Neuronal stem cell (in vitro differentiated cells): ENCODE data around the gene FAAP24.
"Not testable (repeated sequence)": the region's sequence is repeated elsewhere in the genome, so short reads cannot be mapped to it uniquely, and the experiment has no call there.

ENCODE experiments used
- DNase-seq: peaks from one replicate; pipeline ENCODE4 v3.0.0-alpha.2; 2013; ENCODE audit warnings: low spot score
- H2AFZ ChIP-seq: one replicate; pipeline ENCODE4 v1.6.1; 2013; ENCODE audit warnings: mild to moderate bottlenecking, low read length, inconsistent platforms
- H2AK5ac ChIP-seq: 2 replicates; pipeline ENCODE4 v1.6.1; 2013; ENCODE audit warnings: low read depth, mild to moderate bottlenecking, inconsistent platforms, low read length, moderate library complexity, mixed read lengths
- H2BK120ac ChIP-seq: 2 replicates; pipeline ENCODE4 v1.6.1; 2013; ENCODE audit warnings: low read depth, mild to moderate bottlenecking, inconsistent platforms, low read length, moderate library complexity, mixed read lengths
- H2BK12ac ChIP-seq: one replicate; pipeline ENCODE4 v1.6.1; 2013; ENCODE audit warnings: low read length, inconsistent platforms
- H2BK15ac ChIP-seq: 2 replicates; pipeline ENCODE4 v1.6.1; 2013; ENCODE audit warnings: mild to moderate bottlenecking, low read length, inconsistent platforms, mixed read lengths
- H2BK5ac ChIP-seq: one replicate; pipeline ENCODE4 v1.6.1; 2013; ENCODE audit warnings: inconsistent platforms, mild to moderate bottlenecking, low read length, moderate library complexity
- H3K14ac ChIP-seq: one replicate; pipeline ENCODE4 v1.6.1; 2013; ENCODE audit warnings: low read length, inconsistent platforms
- H3K18ac ChIP-seq: 2 replicates; pipeline ENCODE4 v1.6.1; 2013; ENCODE audit warnings: low read length, inconsistent platforms
- H3K23ac ChIP-seq: 2 replicates; pipeline ENCODE4 v1.6.1; 2013; ENCODE audit warnings: low read depth, mild to moderate bottlenecking, mixed read lengths, low read length, inconsistent platforms; ENCODE audit not compliant: poor library complexity
- H3K27ac ChIP-seq: replicated peaks from 3 replicates; pipeline ENCODE4 v1.5.1; 2013; ENCODE audit warnings: low read length, inconsistent platforms
- H3K27me3 ChIP-seq, 3 experiments: 2 replicates each; pipeline ENCODE4 v1.6.1; 2013; ENCODE audit warnings: low read length in 3 of 3, mild to moderate bottlenecking in 2 of 3, inconsistent platforms in 1 of 3, low read depth in 1 of 3, mixed read lengths in 1 of 3, moderate library complexity in 1 of 3; ENCODE audit not compliant: control insufficient read depth in 3 of 3, insufficient read depth in 3 of 3
- H3K36me3 ChIP-seq, 2 donors: replicated peaks in 1 of 2; 2 replicates each; pipeline ENCODE4 v1.6.1; 2013; ENCODE audit warnings: low read length in 2 of 2; ENCODE audit not compliant: control insufficient read depth in 2 of 2, insufficient read depth in 2 of 2
- H3K4ac ChIP-seq: 2 replicates; pipeline ENCODE4 v1.6.1; 2013; ENCODE audit warnings: inconsistent platforms, mild to moderate bottlenecking, low read length, moderate library complexity
- H3K4me1 ChIP-seq, 2 donors: 1 replicate in 1 of 2; 2 replicates in 1 of 2; pipeline ENCODE4 v1.6.1; 2013; ENCODE audit warnings: low read length in 2 of 2, low read depth in 1 of 2; ENCODE audit not compliant: control insufficient read depth in 2 of 2, insufficient read depth in 1 of 2
- H3K4me2 ChIP-seq: one replicate; pipeline ENCODE4 v1.6.1; 2013; ENCODE audit warnings: mild to moderate bottlenecking, low read length, inconsistent platforms; ENCODE audit not compliant: insufficient read depth, poor library complexity, severe bottlenecking
- H3K4me3 ChIP-seq, 2 donors: 2 replicates each; pipeline ENCODE4 v1.5.1; 2013; ENCODE audit warnings: low read length in 2 of 2, mild to moderate bottlenecking in 2 of 2, inconsistent platforms in 1 of 2, moderate library complexity in 1 of 2
- H3K79me1 ChIP-seq: one replicate; pipeline ENCODE4 v1.6.1; 2013; ENCODE audit warnings: low read depth, mild to moderate bottlenecking, inconsistent platforms, low read length, moderate library complexity
- H3K9ac ChIP-seq: one replicate; pipeline ENCODE4 v1.6.1; 2013; ENCODE audit warnings: mild to moderate bottlenecking, low read depth, low read length, inconsistent platforms; ENCODE audit not compliant: poor library complexity
- H3K9me3 ChIP-seq, 2 donors: replicated peaks in 1 of 2; 2 replicates each; pipeline versions ENCODE3 to v1.6.1; 2013; ENCODE audit warnings: low read length in 2 of 2, mild to moderate bottlenecking in 2 of 2, inconsistent platforms in 1 of 2, low read depth in 1 of 2, mixed read lengths in 1 of 2, moderate library complexity in 1 of 2; ENCODE audit not compliant: control insufficient read depth in 2 of 2, insufficient read depth in 1 of 2
- H4K8ac ChIP-seq: one replicate; pipeline ENCODE4 v1.6.1; 2013; ENCODE audit warnings: low read depth, mild to moderate bottlenecking, inconsistent platforms, low read length, moderate library complexity
- H4K91ac ChIP-seq: one replicate; pipeline ENCODE4 v1.6.1; 2013; ENCODE audit warnings: low read length, low read depth, mild to moderate bottlenecking, inconsistent platforms; ENCODE audit not compliant: poor library complexity
- WGBS, 2 donors: extraction: QIAGEN DNeasy Blood & Tissue Kit; methylation state at CpG; one replicate each; pipeline ENCODE4 v1.1.7; 2013; ENCODE audit warnings: missing lambda C conversion rate in 2 of 2, mixed read lengths in 1 of 2; ENCODE audit not compliant: insufficient read length in 2 of 2, insufficient replicate concordance in 1 of 2; ENCODE audit errors: extremely low coverage in 2 of 2; 5-methylcytosine and 5-hydroxymethylcytosine counted together

Gene FAAP24

GRCh38 chr19:33008738-33009137 lies 36.7 kb downstream of the FAAP24 start:
- no peak overlapping the region for H2BK12ac ChIP-seq
- no peak overlapping the region for H3K27ac ChIP-seq
- no peak for DNase-seq
- no peak overlapping the region for H3K18ac ChIP-seq
- no peak overlapping the region for H3K4ac ChIP-seq
- no peaks in the 10 kb centered on the region for H3K9me3 ChIP-seq
- no peak overlapping the region for H4K8ac ChIP-seq
- H2AFZ ChIP-seq, result no peak overlapping the region
- H3K23ac ChIP-seq, result no peak overlapping the region
- no peak overlapping the region for H2BK5ac ChIP-seq
- H2BK120ac ChIP-seq, result no peak overlapping the region
- no peaks in the 10 kb centered on the region for H3K4me1 ChIP-seq
- H3K14ac ChIP-seq, result no peak overlapping the region
- no peak overlapping the region for H3K9ac ChIP-seq
- H2AK5ac ChIP-seq, result no peak overlapping the region
- no CpG with 5 or more reads among the region's 4 CpGs for WGBS, 2 donors
- H3K27me3 ChIP-seq, result no peaks in the 10 kb centered on the region
- H3K4me3 ChIP-seq, result no peak overlapping the region
- peaks cover 0 to 20% of the 10 kb centered on the region in 2 donors for H3K36me3 ChIP-seq
- H3K4me2 ChIP-seq, result no peak overlapping the region
- no peak overlapping the region for H2BK15ac ChIP-seq
- no peaks in the 10 kb centered on the region for H3K79me1 ChIP-seq
- H4K91ac ChIP-seq, result no peak overlapping the region

- H2AK5ac ChIP-seq, H3K9ac ChIP-seq, H3K4ac ChIP-seq, H3K14ac ChIP-seq, H4K91ac ChIP-seq, H3K27ac ChIP-seq, H3K23ac ChIP-seq, H2BK5ac ChIP-seq, H2AFZ ChIP-seq, H3K4me2 ChIP-seq, H2BK15ac ChIP-seq, H3K18ac ChIP-seq, H3K4me1 ChIP-seq, DNase-seq, H2BK120ac ChIP-seq, H3K27me3 ChIP-seq, H2BK12ac ChIP-seq, H4K8ac ChIP-seq, H3K9me3 ChIP-seq, H3K79me1 ChIP-seq, H3K4me3 ChIP-seq: not testable (repeated sequence)
- peaks cover 0 to 18% of the 10 kb centered on the region in 2 donors for H3K36me3 ChIP-seq
- no CpG with 5 or more reads among the region's 4 CpGs for WGBS, 2 donors
Observed at GRCh38 chr19:33010891-33011290, 38.8 kb downstream of the FAAP24 start.

- no peak overlapping the region for H3K14ac ChIP-seq
- no peak overlapping the region for H4K8ac ChIP-seq
- no peak overlapping the region for H3K23ac ChIP-seq
- peaks cover 0 to 2% of the 10 kb centered on the region in 2 donors for H3K36me3 ChIP-seq
- peak; percentile 59 for DNase-seq
- WGBS, 2 donors, result no CpG with 5 or more reads among the region's 11 CpGs
- H3K4me1 ChIP-seq, result peaks cover 0 to 10% of the 10 kb centered on the region in 2 donors
- peak overlapping the region; percentile 20 for H3K18ac ChIP-seq
- H2AK5ac ChIP-seq, result no peak overlapping the region
- H3K27ac ChIP-seq, result peak overlapping the region; percentile 5
- H3K9me3 ChIP-seq, result no peaks in the 10 kb centered on the region
- no peaks in the 10 kb centered on the region for H3K27me3 ChIP-seq
- H2BK5ac ChIP-seq, result no peak overlapping the region
- no peak overlapping the region for H2BK12ac ChIP-seq
- no peak overlapping the region for H2BK15ac ChIP-seq
- peak overlapping the region; percentile 41 for H3K4me2 ChIP-seq
- H3K9ac ChIP-seq, result no peak overlapping the region
- H2AFZ ChIP-seq, result no peak overlapping the region
- no peak overlapping the region for H3K4me3 ChIP-seq
- no peak overlapping the region for H4K91ac ChIP-seq
- no peak overlapping the region for H3K4ac ChIP-seq
- no peak overlapping the region for H2BK120ac ChIP-seq
- peaks cover 2% of the 10 kb centered on the region for H3K79me1 ChIP-seq
Observed at GRCh38 chr19:33022472-33023116, 50.6 kb downstream of the FAAP24 start.

GRCh38 chr19:33024398-33024797 lies 52.4 kb downstream of the FAAP24 start:
- no peak overlapping the region for H4K8ac ChIP-seq
- no peak overlapping the region for H3K14ac ChIP-seq
- H3K4me1 ChIP-seq, result peaks cover 0 to 10% of the 10 kb centered on the region in 2 donors
- no peak overlapping the region for H2BK12ac ChIP-seq
- H3K9ac ChIP-seq, result no peak overlapping the region
- WGBS, 2 donors, result no CpG with 5 or more reads among the region's 8 CpGs
- H3K4me2 ChIP-seq, result no peak overlapping the region
- H3K27ac ChIP-seq, result no peak overlapping the region
- peaks cover 0 to 2% of the 10 kb centered on the region in 2 donors for H3K36me3 ChIP-seq
- no peak overlapping the region for H2BK120ac ChIP-seq
- H3K23ac ChIP-seq, result no peak overlapping the region
- H4K91ac ChIP-seq, result no peak overlapping the region
- no peak overlapping the region for H3K4me3 ChIP-seq
- H2BK15ac ChIP-seq, result no peak overlapping the region
- no peak overlapping the region for H2AK5ac ChIP-seq
- no peak overlapping the region for H2BK5ac ChIP-seq
- DNase-seq, result no peak
- H2AFZ ChIP-seq, result no peak overlapping the region
- no peak overlapping the region for H3K4ac ChIP-seq
- H3K18ac ChIP-seq, result no peak overlapping the region
- H3K79me1 ChIP-seq, result peaks cover 2% of the 10 kb centered on the region
- H3K9me3 ChIP-seq, result no peaks in the 10 kb centered on the region
- no peaks in the 10 kb centered on the region for H3K27me3 ChIP-seq
